MM.1S (cell line): ENCODE measurements around the gene LRRC75B.

Source experiments
- DNase-seq: peaks from one replicate; pipeline ENCODE4 v3.0.0-alpha.2; 2015
- H2AFZ ChIP-seq: fragments of 300-600 bp; sonication (generic); 2 replicates; pipeline ENCODE4 v1.6.0; 2016; ENCODE audit warnings: antibody characterized with exemption, low read length
- H3F3A ChIP-seq: fragments of 300-600 bp; sonication (generic); 2 replicates; pipeline ENCODE4 v1.6.1; 2016; ENCODE audit warnings: mild to moderate bottlenecking, antibody characterized with exemption, low read length, moderate library complexity, mixed read lengths; ENCODE audit not compliant: insufficient read depth
- H3K27ac ChIP-seq: fragments of 300-600 bp; sonication (generic); 2 replicates; pipeline ENCODE4 v1.5.1; 2016; ENCODE audit warnings: mild to moderate bottlenecking, low read length
- H3K27me3 ChIP-seq: fragments of 300-600 bp; sonication (generic); replicated peaks from 2 replicates; pipeline ENCODE4 v1.6.0; 2016; ENCODE audit warnings: low read length; ENCODE audit not compliant: insufficient read depth
- H3K36me3 ChIP-seq: fragments of 300-600 bp; sonication (generic); replicated peaks from 2 replicates; pipeline ENCODE4 v1.6.1; 2016; ENCODE audit warnings: mild to moderate bottlenecking, low read length, mixed read lengths; ENCODE audit not compliant: insufficient read depth
- H3K4me1 ChIP-seq: fragments of 300-600 bp; sonication (generic); 2 replicates; pipeline ENCODE4 v1.6.1; 2016; ENCODE audit warnings: low read length, mixed read lengths
- H3K4me2 ChIP-seq: fragments of 300-600 bp; sonication (generic); 2 replicates; pipeline ENCODE4 v1.6.0; 2016; ENCODE audit warnings: low read depth, low read length
- H3K4me3 ChIP-seq: fragments of 300-600 bp; sonication (generic); 2 replicates; pipeline ENCODE4 v1.5.1; 2016; ENCODE audit warnings: low read length, mixed read lengths
- H3K79me2 ChIP-seq: fragments of 300-600 bp; sonication (generic); 2 replicates; pipeline ENCODE4 v1.6.1; 2016; ENCODE audit warnings: mixed run types, low read length, mixed read lengths
- H3K9ac ChIP-seq: fragments of 300-600 bp; sonication (generic); 2 replicates; pipeline ENCODE4 v1.6.1; 2016; ENCODE audit warnings: low read length, mixed read lengths
- H3K9me2 ChIP-seq: fragments of 300-600 bp; sonication (generic); replicated peaks from 2 replicates; pipeline ENCODE4 v1.6.1; 2016; ENCODE audit warnings: mild to moderate bottlenecking, low read length, mixed read lengths; ENCODE audit not compliant: insufficient read depth
- H3K9me3 ChIP-seq: fragments of 300-600 bp; sonication (generic); replicated peaks from 2 replicates; pipeline ENCODE4 v1.6.1; 2016; ENCODE audit warnings: mild to moderate bottlenecking, low read length, mixed read lengths; ENCODE audit not compliant: insufficient read depth
- H4K20me1 ChIP-seq: fragments of 300-600 bp; sonication (generic); 2 replicates; pipeline ENCODE4 v1.6.1; 2016; ENCODE audit warnings: mild to moderate bottlenecking, low read length, moderate library complexity, mixed read lengths; ENCODE audit not compliant: insufficient read depth
- CTCF ChIP-seq: fragments of 300-600 bp; sonication (generic); IDR thresholded peaks from 2 replicates; pipeline ENCODE4 v1.5.1; 2016; ENCODE audit warnings: antibody characterized with exemption, low read length, mixed read lengths
- EZH2 ChIP-seq: fragments of 300-600 bp; sonication (generic); optimal IDR thresholded peaks from 2 replicates; pipeline ENCODE3; 2017; ENCODE audit warnings: low read depth, mild to moderate bottlenecking, antibody characterized with exemption, low read length, mixed read lengths
- EZH2phosphoT487 ChIP-seq: fragments of 300-600 bp; sonication (generic); IDR thresholded peaks from 2 replicates; pipeline ENCODE4 v1.6.1; 2018; ENCODE audit warnings: antibody characterized with exemption, low read length

LRRC75B gene

GRCh38 chr22:24564376-24565058 is 28.4 kb downstream of the LRRC75B start:
- Histone ChIP-seq H3K9me3 (no peaks in the 10 kb centered on the region), H3K27ac (no peak overlapping the region), H3K9me2 (no peaks in the 10 kb centered on the region), H4K20me1 (peaks cover 44% of the 10 kb centered on the region), H3K4me3 (no peak overlapping the region), H3K27me3 (no peaks in the 10 kb centered on the region), H3K79me2 (peaks cover 94% of the 10 kb centered on the region), H3K9ac (no peak overlapping the region), H3F3A (no peaks in the 10 kb centered on the region; the same call in 1 of the 2 replicates), H2AFZ (no peak overlapping the region), H3K4me2 (no peak overlapping the region), H3K4me1 (no peaks in the 10 kb centered on the region; the same call in 1 of the 2 replicates), H3K36me3 (peaks cover 16% of the 10 kb centered on the region)
- TF ChIP-seq EZH2phosphoT487 (no peak), EZH2 (no peak), CTCF (no peak)
- DNase-seq = no peak

GRCh38 chr22:24563246-24563645 is 29.6 kb downstream of the LRRC75B start:
- Histone ChIP-seq H2AFZ (no peak overlapping the region), H3K9me3 (no peaks in the 10 kb centered on the region), H3K27ac (no peak overlapping the region), H3K9me2 (no peaks in the 10 kb centered on the region), H3K79me2 (peaks cover 99% of the 10 kb centered on the region), H3K4me2 (no peak overlapping the region), H4K20me1 (peaks cover 52% of the 10 kb centered on the region), H3K36me3 (peaks cover 16% of the 10 kb centered on the region), H3K4me1 (no peaks in the 10 kb centered on the region; the same call in 1 of the 2 replicates), H3F3A (no peaks in the 10 kb centered on the region; the same call in 1 of the 2 replicates), H3K9ac (no peak overlapping the region), H3K27me3 (no peaks in the 10 kb centered on the region), H3K4me3 (no peak overlapping the region)
- no peak for DNase-seq
- no peak for TF ChIP-seq CTCF
- no peak for TF ChIP-seq EZH2phosphoT487
- no peak for TF ChIP-seq EZH2

DNA sequence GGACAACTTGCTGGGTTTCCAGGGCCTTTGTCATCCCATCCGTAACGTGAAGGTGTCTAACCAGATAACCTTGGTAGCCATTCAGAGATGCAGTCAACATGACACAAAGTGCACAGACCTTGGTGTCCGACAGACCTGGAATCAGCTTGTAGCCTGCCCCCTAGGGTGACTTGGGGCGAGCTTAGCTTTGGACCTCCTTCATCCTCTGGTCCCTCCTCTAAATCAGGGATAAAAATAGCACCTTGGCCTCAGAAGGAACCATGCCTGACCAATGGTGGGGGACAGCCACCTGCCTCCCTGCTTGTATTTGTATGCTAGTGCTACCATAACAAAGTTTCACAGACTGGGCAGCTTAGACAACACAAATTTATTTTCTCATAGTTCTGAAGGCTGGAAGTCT is 33.4 kb downstream of the LRRC75B start:
- no peak for TF ChIP-seq EZH2
- TF ChIP-seq CTCF = no peak
- no peak for TF ChIP-seq EZH2phosphoT487
- no peak overlapping the region for H3K9ac ChIP-seq
- H3K9me2 ChIP-seq = no peaks in the 10 kb centered on the region
- peaks cover 35% of the 10 kb centered on the region for H4K20me1 ChIP-seq
- H3K79me2 ChIP-seq = peaks cover 96% of the 10 kb centered on the region
- no peak overlapping the region for H3K27ac ChIP-seq
- peaks cover 3% of the 10 kb centered on the region; the same call in 1 of the 2 replicates for H3F3A ChIP-seq
- no peaks in the 10 kb centered on the region for H3K27me3 ChIP-seq
- peaks cover 12% of the 10 kb centered on the region for H3K36me3 ChIP-seq
- no peak overlapping the region for H2AFZ ChIP-seq
- no peak for DNase-seq
- no peak overlapping the region for H3K4me2 ChIP-seq
- H3K9me3 ChIP-seq = no peaks in the 10 kb centered on the region
- peaks cover 12% of the 10 kb centered on the region for H3K4me1 ChIP-seq
- no peak overlapping the region for H3K4me3 ChIP-seq
